Measurements from ENCODE around the gene SRBD1.

DNA sequence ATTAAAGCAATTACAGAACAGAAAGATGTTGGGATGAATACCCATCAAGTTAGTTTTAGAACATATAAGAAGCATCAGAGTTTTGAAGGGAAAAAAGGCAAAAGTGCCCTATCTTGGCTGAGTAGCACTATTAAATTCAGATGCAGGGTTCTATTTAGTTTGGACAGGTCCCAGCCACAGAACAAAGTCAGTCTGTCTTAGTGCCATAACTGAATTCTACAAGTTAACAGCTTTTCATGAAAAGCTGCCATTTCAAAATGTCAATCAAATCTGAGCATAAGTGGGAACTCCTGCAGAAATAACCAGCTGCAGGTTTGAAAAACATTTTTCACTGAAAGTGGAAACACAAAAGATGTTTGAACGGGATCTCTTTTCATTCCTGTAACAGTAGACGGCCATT is 160.4 kb downstream of the SRBD1 start:
- TF ChIP-seq, protein P1, sequence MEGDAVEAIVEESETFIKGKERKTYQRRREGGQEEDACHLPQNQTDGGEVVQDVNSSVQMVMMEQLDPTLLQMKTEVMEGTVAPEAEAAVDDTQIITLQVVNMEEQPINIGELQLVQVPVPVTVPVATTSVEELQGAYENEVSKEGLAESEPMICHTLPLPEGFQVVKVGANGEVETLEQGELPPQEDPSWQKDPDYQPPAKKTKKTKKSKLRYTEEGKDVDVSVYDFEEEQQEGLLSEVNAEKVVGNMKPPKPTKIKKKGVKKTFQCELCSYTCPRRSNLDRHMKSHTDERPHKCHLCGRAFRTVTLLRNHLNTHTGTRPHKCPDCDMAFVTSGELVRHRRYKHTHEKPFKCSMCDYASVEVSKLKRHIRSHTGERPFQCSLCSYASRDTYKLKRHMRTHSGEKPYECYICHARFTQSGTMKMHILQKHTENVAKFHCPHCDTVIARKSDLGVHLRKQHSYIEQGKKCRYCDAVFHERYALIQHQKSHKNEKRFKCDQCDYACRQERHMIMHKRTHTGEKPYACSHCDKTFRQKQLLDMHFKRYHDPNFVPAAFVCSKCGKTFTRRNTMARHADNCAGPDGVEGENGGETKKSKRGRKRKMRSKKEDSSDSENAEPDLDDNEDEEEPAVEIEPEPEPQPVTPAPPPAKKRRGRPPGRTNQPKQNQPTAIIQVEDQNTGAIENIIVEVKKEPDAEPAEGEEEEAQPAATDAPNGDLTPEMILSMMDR (conservative IDR thresholded peaks at IDR 0.05 in 1 of 2, IDR thresholded peaks at IDR 0.05 in 1 of 2; ENCODE audit: low read depth in 1 of 2, low read length in 2 of 2) = no peak
- TF ChIP-seq EZH2 (IDR thresholded peaks at IDR 0.05; ENCODE audit: low read length, missing control alignments) = no peak

All from fibroblast of lung (primary cell).